Heart left ventricle (tissue), 13 donors: ENCODE measurements around the gene SEC63.

ENCODE experiments used
- POLR2A ChIP-seq, 2 donors: fragments of 450-650 bp; IDR thresholded peaks; one replicate each; pipeline ENCODE4 v1.6.1; 2017; ENCODE audit warnings: antibody characterized with exemption in 2 of 2, mild to moderate bottlenecking in 2 of 2, moderate library complexity in 2 of 2
- TF ChIP-seq, protein P1 (sequence below), 12 donors: fragments of 200-600 bp; sonication (generic) in 4 of 12; IDR thresholded peaks; one replicate each; pipeline versions ENCODE4 v1.5.0 to v1.8.0; 2018 to 2022; ENCODE audit warnings: antibody characterized with exemption in 12 of 12, mild to moderate bottlenecking in 5 of 12
- donor health status: ischemic (EF 13 %, LVEDD 7.1; RV severe dilation, severe dysfunction).
- donor health status: DM: no; HTN: yes; CAD: no.
- donor health status: DM: no; HTN: no; CAD: no.
- donor health status: ischemic (EF 25% LVEDD 6.9; RV normal size, moderate dysfunction).
- donor health status: ischemic (EF 25% LVEDD 5.7; RV mildly dilated, moderate dysfunction).
- donor health status: ischemic (EF 35%, LVEDD 5.7; RV mildly dilated, moderate dysfunction).
- donor health status: nonischemic (EF 11% LVEDD 7.7; RV severe dilation, severe dysfunction).
- donor health status: DM: yes; HTN: yes; CAD: no.
- donor health status: PGD.
- donor health status: ischemic (EF 29% LVEDD 5.4; RV normal size, mild dysfunction).
- donor health status: nonischemic (EF 23%, LVEDD 6.1; RV moderate dilation, normal function).

- TF ChIP-seq, protein P1, sequence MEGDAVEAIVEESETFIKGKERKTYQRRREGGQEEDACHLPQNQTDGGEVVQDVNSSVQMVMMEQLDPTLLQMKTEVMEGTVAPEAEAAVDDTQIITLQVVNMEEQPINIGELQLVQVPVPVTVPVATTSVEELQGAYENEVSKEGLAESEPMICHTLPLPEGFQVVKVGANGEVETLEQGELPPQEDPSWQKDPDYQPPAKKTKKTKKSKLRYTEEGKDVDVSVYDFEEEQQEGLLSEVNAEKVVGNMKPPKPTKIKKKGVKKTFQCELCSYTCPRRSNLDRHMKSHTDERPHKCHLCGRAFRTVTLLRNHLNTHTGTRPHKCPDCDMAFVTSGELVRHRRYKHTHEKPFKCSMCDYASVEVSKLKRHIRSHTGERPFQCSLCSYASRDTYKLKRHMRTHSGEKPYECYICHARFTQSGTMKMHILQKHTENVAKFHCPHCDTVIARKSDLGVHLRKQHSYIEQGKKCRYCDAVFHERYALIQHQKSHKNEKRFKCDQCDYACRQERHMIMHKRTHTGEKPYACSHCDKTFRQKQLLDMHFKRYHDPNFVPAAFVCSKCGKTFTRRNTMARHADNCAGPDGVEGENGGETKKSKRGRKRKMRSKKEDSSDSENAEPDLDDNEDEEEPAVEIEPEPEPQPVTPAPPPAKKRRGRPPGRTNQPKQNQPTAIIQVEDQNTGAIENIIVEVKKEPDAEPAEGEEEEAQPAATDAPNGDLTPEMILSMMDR (IDR thresholded peaks at IDR 0.05), result peak; percentile 17 to 65 (median 46)
- no peak for TF ChIP-seq POLR2A (IDR thresholded peaks at IDR 0.05)
Measured at GRCh38 chr6:107866606-107867301, 91.3 kb downstream of the SEC63 start.
